ENCODE measurements around the gene JMJD7. TPM values are rescaled to one million over a fixed set of nuclear protein-coding genes. Genes with fewer than 3 reads are reported as not detected.

The JMJD7 gene
- polyA plus RNA-seq, 2 of the 4 experiments (the other 2 are of a cell fraction), result 3.4 to 3.8 TPM

- Histone ChIP-seq H3K9me3 (no peaks in the 10 kb centered on the region), H3K4me2 (no peak overlapping the region), H3K27ac (no peak overlapping the region), H3K4me1 (no peaks in the 10 kb centered on the region), H3K4me3 (no peak overlapping the region)
- CTCF ChIA-PET, result interaction anchor here (1.0 kb wide), 1 partner anchor 9 kb away, joined by 3 read pairs; no protein-coding TSS in a partner anchor
- POLR2A ChIA-PET, result no interaction called here
- FAIRE-seq (no peak), DNase-seq (ENCODE audit: low read depth in 1 of 2, low spot score in 1 of 2) (no peak), ATAC-seq (no peak)
- no peak for TF ChIP-seq ZNF302 (CRISPR knock-in tag; IDR thresholded peaks at IDR 0.05)
- TF ChIP-seq HES2 (IDR thresholded peaks at IDR 0.05), result no peak
- no peak for TF ChIP-seq NFE2L2 (conservative IDR thresholded peaks at IDR 0.05; ENCODE audit: low read length)
- no peak for TF ChIP-seq TP53 (CRISPR knock-in tag; IDR thresholded peaks at IDR 0.05)
- TF ChIP-seq ELK1 (IDR thresholded peaks at IDR 0.05; ENCODE audit: low read depth, low read length), result no peak
- TF ChIP-seq NR3C1 (IDR thresholded peaks at IDR 0.05), result no peak
- TF ChIP-seq ZFP36 (IDR thresholded peaks at IDR 0.05; ENCODE audit: borderline replicate concordance, partially characterized antibody), result no peak
- WGBS (ENCODE audit: missing lambda C conversion rate), result 87% methylated on average over 7 of the region's 7 CpGs
Observed at GRCh38 chr15:41884458-41884857, 56.6 kb downstream of the JMJD7 start.

GRCh38 chr15:41885321-41885720, 57.4 kb downstream of the JMJD7 start:
- ChIA-PET CTCF (interaction anchor here (1.0 kb wide), 1 partner anchor 9 kb away, joined by 3 read pairs; no protein-coding TSS in a partner anchor), POLR2A (no interaction called here)
- no peak overlapping the region for H3K27ac ChIP-seq
- no peak overlapping the region for H3K4me3 ChIP-seq
- DNase-seq (ENCODE audit: low read depth in 1 of 2, low spot score in 1 of 2) (no peak), FAIRE-seq (no peak), ATAC-seq (no peak)
- H3K9me3 ChIP-seq, result no peaks in the 10 kb centered on the region
- TF ChIP-seq KDM1A (IDR thresholded peaks at IDR 0.05; ENCODE audit: low read depth), result no peak
- TF ChIP-seq CHD2 (IDR thresholded peaks at IDR 0.05; ENCODE audit: low read length, partially characterized antibody), result no peak
- no peak for TF ChIP-seq REST (IDR thresholded peaks at IDR 0.05)
- no peak for TF ChIP-seq HDAC2 (IDR thresholded peaks at IDR 0.05)
- TF ChIP-seq BHLHE40 (IDR thresholded peaks at IDR 0.05; ENCODE audit: low read depth, low read length), result no peak
- TF ChIP-seq SMC3 (IDR thresholded peaks at IDR 0.05), result no peak
- H3K4me1 ChIP-seq, result no peaks in the 10 kb centered on the region
- H3K4me2 ChIP-seq, result no peak overlapping the region

GRCh38 chr15:41885841-41886240, 57.9 kb downstream of the JMJD7 start:
- no peak for TF ChIP-seq PHF8 (IDR thresholded peaks at IDR 0.05; ENCODE audit: borderline replicate concordance, low read depth)
- TF ChIP-seq RARB (CRISPR knock-in tag; IDR thresholded peaks at IDR 0.05), result no peak
- no peak for TF ChIP-seq ZC3H11A (IDR thresholded peaks at IDR 0.05)
- TF ChIP-seq CBX8 (IDR thresholded peaks at IDR 0.05), result no peak
- Histone ChIP-seq H3K4me3 (no peak overlapping the region), H3K4me1 (no peaks in the 10 kb centered on the region), H3K27ac (no peak overlapping the region), H3K4me2 (no peak overlapping the region), H3K9me3 (no peaks in the 10 kb centered on the region)
- no peak for ATAC-seq
- CTCF ChIA-PET, result interaction anchor here (1.6 kb wide), 1 partner anchor 34 kb away, joined by 3 read pairs; no protein-coding TSS in a partner anchor
- FAIRE-seq, result no peak
- no peak for DNase-seq (ENCODE audit: low read depth in 1 of 2, low spot score in 1 of 2)
- POLR2A ChIA-PET, result no interaction called here
- WGBS (ENCODE audit: missing lambda C conversion rate), result no CpG with 5 or more reads among the region's 14 CpGs

GRCh38 chr15:41886741-41887140, 58.8 kb downstream of the JMJD7 start:
- Histone ChIP-seq H3K4me3 (no peak overlapping the region), H3K9me3 (no peaks in the 10 kb centered on the region), H3K27ac (no peak overlapping the region), H3K4me2 (no peak overlapping the region), H3K4me1 (no peaks in the 10 kb centered on the region)
- ChIA-PET POLR2A (no interaction called here), CTCF (interaction anchor here (0.9 to 1.6 kb wide), 3 partner anchors 17 to 198 kb away, joined by 3 read pairs; no protein-coding TSS in a partner anchor)
- FAIRE-seq (no peak), ATAC-seq (no peak), DNase-seq (ENCODE audit: low read depth in 1 of 2, low spot score in 1 of 2) (no peak)
- WGBS (ENCODE audit: missing lambda C conversion rate), result 61% methylated on average over 6 of the region's 7 CpGs
- TF ChIP-seq EHF (CRISPR knock-in tag; IDR thresholded peaks at IDR 0.05) (no peak), MYC (IDR thresholded peaks at IDR 0.05; ENCODE audit: borderline replicate concordance, low read length) (no peak), HOXB5 (CRISPR knock-in tag; IDR thresholded peaks at IDR 0.05) (no peak), PBX3 (IDR thresholded peaks at IDR 0.05) (no peak), FOXS1 (CRISPR knock-in tag; IDR thresholded peaks at IDR 0.05) (no peak), SREBF2 (IDR thresholded peaks at IDR 0.05) (no peak), RCOR1 (IDR thresholded peaks at IDR 0.05; ENCODE audit: low read depth, low read length) (no peak), TFCP2L1 (CRISPR knock-in tag; IDR thresholded peaks at IDR 0.05) (no peak), BHLHE40 (IDR thresholded peaks at IDR 0.05; ENCODE audit: low read depth, low read length) (no peak), NR3C1 (IDR thresholded peaks at IDR 0.05) (no peak), JUN (IDR thresholded peaks at IDR 0.05) (no peak), ATOH8 (CRISPR knock-in tag; IDR thresholded peaks at IDR 0.05; ENCODE audit: low read depth) (no peak), PHF8 (IDR thresholded peaks at IDR 0.05; ENCODE audit: borderline replicate concordance, low read depth) (no peak)
